Erythroblast (primary cell): Measurements from ENCODE around the gene DNAJC24.

Source experiments
- GATA1 ChIP-seq: IDR thresholded peaks from 2 replicates; pipeline ENCODE4 v1.6.1; 2011; ENCODE audit warnings: low read depth, mild to moderate bottlenecking, control low read depth, low read length, moderate library complexity
- POLR2A ChIP-seq: IDR thresholded peaks from 2 replicates; pipeline ENCODE4 v1.6.1; 2011; ENCODE audit warnings: mild to moderate bottlenecking, low read length

DNA sequence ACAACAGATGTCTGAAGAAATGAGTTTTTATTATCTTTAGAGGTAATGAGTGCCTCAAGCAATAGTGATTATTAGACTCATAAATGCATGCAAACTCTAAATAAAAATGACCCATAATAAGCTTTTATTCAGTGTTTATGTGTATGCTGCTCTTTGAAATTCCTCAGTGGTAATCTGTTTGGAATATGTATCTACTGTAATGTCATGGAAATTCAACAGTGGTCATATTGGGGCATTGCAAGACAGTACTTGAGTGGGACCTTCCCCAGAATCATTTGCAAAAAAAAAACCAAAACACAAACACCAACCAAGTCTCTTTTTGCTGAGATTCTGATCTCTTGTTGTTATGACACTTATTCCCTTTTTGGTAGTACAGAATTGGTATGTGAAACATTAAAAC, 35.0 kb downstream of the DNAJC24 start:
- TF ChIP-seq POLR2A (no peak), GATA1 (no peak)
